Activated T-cell treated with anti-CD3 and anti-CD28 coated beads for 1 hour (primary cell): ENCODE measurements around the gene ROMO1.
"Not testable (repeated sequence)": the region's sequence is repeated elsewhere in the genome, so short reads cannot be mapped to it uniquely, and the experiment has no call there.

Source experiments
- DNase-seq: peaks from one replicate; pipeline ENCODE4 v3.0.0-alpha.2; 2020; ENCODE audit warnings: low read depth

Gene ROMO1

DNA sequence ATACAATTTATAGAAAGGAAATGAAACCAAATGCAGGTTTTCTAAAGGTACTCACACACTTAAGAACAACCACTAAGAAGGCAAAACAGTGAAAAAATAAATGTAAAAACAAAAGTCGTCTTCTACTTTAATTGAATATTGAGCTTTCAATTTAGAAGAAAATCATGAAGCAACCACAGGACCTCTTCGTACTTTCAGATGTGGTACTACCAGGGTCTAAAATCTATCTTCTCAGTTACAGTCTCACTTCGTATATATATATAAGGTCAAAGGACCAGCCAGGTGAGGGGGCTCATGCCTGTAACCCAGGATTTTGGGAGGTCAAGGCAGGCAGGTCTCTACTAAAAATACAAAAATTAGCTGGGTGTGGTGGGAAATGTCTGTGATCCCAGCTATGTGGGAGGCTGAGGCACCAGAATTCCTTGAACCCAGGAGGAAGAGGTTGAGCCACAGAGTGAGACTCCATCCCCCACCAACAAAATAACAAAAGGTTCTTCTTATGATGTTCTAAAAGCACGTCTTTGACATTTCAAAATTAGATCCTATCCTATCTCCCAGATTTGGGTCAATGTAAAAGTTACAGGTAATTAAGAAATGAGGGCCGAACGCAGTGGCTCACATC, 12.5 kb downstream of the ROMO1 start:
- no peak for DNase-seq

DNA sequence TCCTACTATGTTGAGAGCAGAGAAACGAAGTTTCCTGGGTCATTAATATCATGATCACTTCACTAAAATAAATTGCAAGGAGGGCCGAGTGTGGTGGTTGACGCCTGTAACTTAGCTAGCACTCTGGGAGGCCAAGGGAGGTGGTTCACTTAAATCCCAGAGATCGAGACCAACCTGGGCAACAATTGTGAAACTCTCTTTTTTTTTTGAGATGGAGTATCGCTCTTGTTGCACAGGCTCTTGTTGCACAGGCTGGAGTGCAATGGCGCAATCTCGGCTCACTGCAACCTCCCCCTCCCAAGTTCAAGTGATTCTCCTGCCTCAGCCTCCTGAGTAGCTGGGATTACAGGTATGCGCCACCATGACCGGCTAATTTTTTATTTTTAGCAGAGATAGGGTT, 13.9 kb downstream of the ROMO1 start:
- DNase-seq = not testable (repeated sequence)

DNA sequence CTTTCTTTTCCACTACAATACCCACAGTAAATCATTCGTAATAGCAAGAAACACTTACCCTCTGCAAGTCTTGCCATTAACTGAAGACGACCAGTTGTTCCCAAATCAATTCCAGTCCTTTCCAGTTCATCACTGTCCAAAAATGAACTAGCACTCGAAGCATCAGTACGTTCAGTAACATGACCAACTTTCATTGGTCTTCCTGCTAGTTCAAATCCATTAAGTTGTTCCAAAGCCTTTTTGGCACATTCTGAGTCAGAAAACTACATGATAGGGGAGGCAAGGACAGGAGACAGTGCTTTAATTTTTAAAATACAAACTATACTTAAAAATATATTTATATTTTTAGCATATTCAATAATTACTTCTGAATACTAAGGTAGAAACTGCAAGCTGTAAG, 14.9 kb downstream of the ROMO1 start:
- no peak for DNase-seq

DNA sequence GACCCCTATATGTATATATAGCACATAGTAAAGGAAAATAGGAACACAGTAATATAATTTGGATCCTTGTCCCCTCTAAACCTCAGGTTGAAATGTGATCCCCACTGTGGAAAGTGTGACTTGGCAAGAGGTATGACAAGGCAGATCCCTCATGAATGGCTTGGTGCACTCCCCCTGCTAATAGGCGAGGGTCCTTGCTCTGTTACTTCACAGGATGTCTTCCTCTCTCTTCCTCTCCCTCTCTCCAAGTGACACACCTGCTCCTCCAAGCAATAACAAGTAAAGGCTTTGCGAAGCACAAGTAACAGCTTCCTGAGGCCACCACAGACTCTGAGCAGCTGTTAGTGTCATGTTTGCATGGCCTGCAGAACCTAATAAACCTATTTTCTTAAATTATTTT, 16.4 kb downstream of the ROMO1 start:
- DNase-seq = no peak

DNA sequence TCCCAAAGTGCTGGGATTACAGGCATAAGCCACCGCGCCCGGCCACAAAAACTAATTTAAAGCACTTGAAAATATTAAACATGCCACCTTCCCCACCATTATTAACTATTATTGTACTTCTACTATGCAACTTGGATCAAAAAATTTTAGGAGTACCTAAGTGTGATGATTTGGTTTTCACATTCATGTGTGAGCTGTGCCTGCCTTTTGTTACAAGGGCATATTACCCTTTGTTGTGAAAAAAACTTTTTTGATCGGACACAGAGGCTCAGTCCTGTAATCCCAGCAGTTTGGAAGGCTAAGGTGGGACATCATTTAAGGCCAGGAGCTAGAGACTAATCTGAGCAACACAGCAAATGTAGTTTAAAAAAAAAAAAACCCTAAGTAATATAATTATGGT, 17.1 kb downstream of the ROMO1 start:
- no peak for DNase-seq

DNA sequence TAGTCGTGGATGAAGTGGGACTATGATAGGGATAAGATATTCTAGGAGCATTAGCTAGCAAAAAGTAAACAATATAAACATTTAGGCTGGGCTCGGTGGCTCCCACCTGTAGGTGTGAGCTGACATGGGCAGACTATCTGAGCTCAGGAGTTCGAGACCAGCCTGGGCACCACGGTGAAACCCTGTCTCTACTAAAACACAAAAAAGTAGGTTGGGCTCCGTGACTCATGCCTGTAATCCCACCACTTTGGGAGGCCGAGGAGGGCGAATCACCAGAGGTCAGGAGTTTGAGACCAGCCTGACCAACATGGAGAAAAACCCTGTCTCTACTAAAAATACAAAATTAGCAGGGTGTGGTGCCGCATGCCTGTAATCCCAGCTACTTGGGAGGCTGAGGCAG, 19.1 kb downstream of the ROMO1 start:
- DNase-seq = not testable (repeated sequence)

DNA sequence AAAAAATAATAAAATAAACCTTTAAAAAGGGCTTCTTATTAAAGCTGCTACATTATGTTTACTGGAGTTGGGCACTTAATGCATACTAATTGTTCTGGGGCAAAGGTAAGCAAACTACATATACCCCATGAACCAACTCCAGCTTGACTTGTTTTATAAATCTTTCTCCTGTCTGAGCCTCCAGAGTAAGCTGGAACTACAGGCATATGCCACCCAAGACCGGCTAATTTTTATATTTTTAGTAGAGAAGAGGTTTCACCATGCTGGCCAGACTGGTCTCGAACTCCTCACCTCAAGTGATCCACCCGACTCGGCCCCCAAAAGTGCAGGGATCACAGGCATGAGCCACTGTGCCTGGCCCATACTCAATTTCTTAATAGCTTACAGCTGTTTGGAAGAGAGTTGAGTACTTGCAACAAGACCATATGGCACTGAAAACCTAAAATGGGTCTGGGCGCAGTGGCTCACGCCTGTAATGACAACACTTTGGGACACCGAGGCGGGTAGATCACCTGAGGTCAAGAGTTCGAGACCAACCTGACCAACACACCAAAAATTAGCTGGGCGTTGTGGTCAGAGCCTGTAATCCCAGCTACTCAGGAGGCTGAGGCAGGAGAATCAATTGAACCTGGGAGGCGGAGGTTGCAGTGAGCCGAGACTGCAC, 19.9 kb downstream of the ROMO1 start:
- no peak for DNase-seq

DNA sequence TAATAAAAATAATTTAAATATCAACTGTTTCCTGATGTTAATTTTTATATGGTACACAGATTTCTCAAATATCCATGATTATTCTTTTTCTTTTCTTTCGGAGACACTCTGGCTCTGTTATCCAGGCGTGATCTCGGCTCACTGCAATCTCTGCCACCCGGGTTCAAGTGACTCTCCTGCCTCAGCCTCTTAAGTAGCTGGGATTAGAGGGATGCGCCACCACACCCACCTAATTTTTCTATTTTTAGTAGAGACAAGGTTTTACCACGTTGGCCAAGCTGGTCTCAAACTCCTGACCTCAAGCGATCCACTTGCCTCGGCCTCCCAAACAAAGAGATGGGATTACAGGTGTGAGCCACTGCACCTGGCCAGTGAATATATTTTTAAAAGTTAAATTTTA, 20.5 kb downstream of the ROMO1 start:
- DNase-seq = no peak

DNA sequence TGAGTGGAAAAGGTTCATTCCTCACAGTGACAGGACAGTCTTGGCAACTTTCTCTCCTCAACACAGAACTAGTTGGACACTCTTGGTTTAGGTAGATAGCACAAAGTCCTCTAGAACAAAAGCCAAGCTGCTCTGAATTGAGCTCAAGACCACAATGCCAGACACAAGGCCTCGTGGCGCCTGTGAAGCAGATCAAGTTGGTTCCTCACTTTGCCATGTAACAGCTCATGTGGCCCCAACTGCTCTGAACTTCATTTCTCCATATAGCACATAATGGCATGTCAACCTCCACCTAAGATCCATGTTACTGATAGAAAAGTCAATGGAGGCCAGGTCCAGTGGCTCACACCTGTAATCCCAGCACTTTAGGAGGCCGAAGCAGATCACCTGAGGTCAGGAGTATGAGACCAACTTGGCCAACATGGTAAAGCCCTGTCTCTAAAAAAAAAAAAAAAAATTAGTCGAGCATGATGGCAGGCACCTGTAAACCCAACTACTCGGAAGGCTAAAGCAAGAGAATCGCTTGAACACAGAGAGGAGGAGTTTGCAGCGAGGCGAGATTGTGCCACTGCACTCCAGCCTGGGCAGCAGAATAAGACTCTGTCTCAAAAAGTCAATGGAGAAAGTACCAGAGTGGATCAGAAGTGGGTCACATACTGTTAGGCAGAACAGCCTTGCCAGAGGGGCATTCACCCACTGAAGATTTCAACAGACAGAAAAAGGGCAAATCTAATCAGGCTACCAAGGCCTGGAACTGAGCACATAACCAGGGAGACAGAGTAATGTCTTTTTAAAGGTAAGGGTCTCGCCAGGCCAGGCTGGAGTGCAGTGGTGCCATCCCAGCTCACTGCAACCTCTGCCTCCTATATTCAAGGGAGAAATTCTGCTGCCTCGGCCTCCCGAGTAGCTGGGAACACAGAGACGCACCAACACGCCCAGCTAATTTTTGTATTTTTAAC, 21.2 kb downstream of the ROMO1 start:
- no peak for DNase-seq

DNA sequence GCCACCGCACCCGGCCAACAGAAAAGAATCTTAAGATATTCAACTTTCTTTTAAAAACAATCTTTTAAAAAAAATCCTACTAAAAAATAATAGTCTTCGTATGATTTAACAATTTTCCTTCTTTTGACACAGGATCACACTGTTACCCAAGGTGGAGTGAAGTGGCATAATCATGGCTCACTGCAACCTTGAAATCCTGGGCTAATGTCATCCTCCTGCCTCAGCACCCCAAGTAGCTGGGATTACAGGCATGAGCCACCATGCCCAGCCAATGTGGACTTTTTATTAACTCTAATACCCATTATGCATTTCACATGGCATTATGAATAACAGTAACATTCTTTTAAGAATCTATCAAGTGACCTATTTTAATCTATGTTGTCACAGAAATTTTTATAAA, 22.0 kb downstream of the ROMO1 start:
- no peak for DNase-seq

DNA sequence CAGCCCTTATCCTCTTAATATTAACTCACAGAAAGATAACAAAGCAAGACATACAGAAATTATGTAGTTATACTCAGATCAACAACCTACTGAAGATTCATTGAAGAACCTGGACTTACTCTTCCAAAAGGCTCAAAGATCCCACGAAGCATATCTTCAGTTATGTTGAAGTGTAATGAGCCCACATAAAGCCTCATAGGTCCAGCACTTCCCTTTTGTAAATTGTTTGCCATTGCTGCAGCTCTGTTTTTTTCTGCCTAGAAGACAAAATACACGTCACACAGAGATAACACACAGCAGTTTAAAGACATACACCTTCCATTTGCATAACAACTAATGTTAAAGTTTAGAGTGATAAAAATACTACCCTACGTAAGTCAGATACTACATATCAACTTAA, 22.4 kb downstream of the ROMO1 start:
- DNase-seq = no peak

DNA sequence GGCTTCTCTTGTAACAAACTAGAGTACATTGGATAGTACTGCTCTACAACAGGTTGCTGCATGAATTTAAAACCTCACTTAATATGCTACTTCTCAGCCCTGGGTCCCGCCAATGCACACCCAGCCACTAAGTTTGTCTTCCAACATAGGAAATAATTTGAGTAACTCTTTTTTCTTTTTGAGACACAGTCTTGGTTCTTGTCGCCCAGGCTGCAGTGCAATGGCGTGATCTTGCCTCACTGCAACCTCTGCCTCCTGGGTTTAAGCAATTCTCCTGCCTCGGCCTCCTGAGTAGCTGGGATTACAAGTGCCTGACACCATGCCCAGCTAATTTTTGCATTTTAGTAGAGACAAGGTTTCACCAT, 24.1 kb downstream of the ROMO1 start:
- DNase-seq = not testable (repeated sequence)

DNA sequence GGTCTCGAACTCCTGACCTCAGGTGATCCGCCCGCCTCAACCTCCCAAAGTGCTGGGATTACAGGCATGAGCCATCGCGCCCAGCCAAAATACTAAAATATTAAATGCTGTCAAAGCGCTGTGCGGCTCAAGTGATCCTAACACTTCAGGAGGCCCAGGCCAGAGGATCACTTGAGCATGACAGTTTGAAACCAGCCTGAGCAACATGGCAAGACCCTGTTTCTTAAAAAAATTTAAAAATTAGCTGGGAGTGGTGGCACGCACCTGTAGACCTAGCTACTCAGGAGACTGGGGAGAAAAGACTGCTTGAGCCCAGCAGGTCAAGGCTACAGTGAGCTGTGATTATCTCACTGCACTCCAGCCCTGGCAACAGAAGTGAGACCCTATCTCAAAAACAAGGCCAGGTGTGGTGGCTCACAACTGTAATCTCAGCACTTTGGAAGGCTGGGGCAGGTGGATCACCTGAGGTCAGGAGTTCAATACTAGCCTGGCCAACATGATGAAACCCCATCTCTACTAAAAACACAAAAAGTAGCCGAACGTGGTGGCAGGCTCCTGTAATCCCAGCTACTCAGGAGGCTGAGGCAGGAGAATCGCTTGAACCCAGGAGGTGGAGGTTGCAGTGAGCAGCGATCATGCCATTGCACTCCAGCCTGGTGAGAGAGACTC, 24.6 kb downstream of the ROMO1 start:
- DNase-seq = not testable (repeated sequence)

DNA sequence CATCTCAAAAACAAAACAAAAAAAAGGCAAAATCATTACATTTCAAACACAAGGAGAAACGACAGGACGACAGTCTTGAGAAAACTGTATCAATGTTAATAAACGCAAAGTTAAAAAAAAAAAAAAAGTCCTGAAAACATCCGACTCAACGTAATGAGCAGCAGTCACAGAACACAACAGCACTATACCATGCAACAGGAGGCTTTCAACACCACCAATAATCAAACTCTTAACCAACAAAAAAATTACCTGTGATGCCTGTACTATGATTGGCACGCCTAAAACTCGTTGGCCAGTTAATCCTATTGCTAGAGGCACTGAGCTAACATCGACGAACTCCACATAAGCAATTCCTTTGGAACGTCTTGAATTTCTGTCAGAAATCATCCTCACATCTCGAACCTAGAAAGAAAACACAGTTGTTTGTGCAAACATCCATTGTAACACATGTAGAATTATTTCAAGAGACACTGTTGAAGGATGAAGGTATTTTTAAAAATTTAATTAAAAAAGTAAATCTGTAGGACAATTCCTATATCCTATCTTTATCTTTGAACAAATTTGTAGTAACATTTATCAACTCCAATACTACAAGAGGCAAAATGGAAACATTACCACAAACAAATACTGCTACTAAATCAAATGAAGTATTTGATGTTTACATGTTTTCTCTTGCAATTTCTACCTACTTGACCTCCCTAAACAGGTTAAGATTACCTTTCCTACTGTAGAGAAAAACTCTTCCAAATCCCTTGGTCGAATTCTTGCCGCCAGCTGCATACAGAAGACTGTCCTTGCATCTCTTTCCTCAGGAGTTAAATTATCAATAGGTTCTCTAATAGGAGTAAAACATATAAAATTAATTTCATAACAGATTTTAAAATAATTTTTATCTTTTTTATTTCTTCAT, 25.4 kb downstream of the ROMO1 start:
- DNase-seq = no peak

DNA sequence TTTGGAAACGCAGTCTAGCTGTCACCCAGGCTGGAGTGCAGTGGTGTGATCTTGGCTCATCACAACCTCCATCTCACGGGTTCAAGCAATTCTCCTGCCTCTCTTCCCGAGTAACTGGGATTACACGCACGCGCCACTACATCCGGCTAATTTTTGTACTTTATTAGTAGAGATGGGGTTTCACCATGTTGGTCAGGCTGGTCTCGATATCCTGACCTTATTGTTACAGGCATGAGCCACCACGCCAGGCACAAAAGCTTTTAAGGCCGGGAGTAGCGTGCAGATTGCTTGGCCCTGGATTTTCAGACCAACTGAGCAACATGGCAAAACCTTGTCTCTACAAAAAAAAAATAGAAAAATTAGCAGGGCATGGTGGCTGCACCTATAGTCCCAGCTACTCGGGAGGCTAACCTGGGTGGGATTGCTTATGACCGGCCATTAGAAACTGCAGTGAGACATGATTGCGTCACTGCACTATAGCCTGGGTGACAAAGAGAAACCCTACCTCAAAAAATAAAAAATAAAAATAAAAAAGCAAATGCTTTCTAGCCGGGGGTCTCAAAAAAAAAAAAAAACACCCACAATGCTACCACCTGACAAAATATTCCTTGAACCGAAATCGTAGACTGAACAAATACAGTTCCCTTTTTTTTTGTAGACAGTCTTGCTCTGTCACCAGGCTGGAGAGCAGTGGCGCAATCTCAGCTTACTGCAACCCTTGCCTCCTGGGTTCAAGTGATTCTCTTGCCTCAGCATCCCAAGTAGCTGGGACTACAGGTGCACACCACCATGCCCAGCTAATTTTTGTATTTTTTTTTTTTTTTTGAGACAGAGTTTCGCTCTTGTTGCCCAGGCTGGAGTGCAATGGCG, 27.9 kb downstream of the ROMO1 start:
- no peak for DNase-seq

DNA sequence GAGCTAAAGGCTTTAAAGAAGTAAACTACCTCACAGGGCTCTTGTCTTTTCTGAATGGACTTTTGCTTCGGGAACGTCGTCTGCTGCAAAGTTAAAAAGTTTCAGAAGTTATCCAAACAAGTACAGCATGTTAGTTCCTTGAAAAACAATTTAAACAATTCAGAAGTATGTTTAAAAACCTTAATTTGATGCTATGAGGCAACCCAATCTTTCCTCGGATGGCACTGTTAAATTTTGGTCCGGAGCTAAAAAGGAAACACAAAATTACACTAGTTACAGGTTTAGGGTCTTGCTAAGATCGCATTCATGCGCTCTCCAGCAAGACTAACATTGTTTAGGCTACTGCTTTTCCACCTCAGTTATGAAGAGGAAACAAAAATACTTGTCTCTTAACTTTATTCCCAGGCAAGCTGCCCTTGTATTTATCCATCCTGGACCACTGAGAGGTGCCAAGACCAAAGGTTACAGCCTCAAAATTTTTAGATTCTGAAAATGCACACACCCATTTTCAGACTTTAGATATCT, 30.1 kb downstream of the ROMO1 start:
- DNase-seq = no peak

DNA sequence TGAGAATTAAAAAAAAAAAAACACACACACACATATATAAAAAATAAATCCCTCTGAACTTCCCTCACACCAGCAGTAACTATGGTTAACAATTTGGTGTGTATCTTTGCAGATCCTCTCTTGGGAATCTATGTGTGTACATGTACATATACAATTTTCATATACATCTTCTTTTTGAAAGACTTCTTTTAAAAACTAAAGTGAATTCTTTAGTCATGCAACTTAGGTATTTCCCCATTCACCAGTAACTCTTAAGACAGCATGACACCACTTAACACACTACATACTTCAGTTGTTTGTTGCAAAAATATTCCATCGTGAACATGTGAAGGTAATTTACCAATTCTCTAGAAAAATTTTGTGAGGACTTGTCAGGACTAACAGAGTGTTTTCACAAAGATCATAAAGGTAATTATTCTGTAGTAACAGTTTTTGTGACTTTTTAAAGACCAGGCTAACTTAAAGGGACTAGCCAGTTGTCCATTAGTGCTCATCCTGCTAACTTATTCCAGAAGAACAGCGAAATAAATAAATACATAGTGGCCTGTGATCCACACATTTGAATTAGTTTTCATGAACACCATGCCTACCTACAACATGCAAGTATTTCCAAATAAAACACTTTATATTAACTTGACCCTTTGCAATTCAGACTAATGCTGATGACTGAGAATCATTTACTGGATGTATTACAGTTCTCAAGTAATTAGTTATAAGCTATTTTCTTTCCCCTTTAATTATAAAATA, 30.8 kb downstream of the ROMO1 start:
- no peak for DNase-seq

DNA sequence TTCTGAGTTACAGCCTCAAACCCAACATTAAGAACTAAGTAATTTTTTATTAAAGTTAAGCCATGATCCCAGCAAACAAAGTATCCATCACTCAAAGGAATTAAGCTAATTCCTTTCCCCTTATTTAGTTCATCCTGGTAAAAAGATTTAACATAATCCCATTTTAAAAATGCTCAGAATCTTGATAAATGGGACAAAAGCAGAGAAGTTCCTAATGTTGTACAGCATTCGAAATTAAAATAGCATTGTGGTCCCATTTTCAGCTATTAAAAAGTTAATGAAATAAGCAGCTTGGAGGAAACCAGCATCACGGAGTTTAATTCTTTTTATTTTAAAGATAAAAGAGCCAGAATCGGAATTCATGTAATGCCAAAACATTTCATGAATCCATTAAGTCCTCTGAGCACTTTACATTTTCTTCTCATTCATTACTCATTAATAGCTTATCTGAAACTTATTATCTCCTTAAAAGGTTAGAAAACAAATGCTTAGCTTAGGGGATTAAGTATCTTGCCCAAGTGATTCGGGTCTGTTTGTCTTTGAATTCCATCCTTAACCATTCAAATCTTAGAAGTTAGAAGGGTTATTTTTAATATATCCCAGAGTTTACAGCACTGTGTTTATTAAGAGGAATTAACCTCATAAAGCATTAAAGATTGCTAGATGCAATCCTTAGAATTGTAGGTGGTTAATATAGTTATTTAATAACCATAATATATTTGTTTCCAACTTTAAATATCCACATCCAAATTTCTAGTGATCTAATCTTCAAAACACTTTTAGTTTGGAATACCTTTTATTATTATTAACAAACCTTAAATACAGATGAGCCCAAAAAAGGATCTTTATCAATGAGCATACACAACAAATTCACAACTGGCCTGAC, 31.6 kb downstream of the ROMO1 start:
- DNase-seq = no peak

DNA sequence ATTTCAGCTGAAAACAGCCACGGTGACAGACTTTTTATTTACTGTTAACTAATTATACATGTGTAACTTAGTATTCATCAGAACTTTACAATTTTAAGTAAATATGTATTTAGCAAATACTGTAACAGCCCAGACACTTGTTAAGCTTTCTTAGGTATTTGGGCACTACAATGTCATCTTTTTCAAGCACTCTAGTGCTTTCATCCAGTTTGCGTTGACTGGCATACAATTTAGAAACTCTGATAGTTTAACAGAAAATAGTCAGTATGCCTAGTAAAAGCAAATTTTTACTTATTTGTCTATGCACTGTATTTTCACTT, 32.2 kb downstream of the ROMO1 start:
- DNase-seq = no peak
